ENCODE data around the gene ATG2A. TPM values are rescaled to one million over a fixed set of nuclear protein-coding genes. Genes with fewer than 3 reads are reported as not detected.

Gene ATG2A
- total RNA-seq, 1 donor from 2014 or later: 24.8 TPM

DNA sequence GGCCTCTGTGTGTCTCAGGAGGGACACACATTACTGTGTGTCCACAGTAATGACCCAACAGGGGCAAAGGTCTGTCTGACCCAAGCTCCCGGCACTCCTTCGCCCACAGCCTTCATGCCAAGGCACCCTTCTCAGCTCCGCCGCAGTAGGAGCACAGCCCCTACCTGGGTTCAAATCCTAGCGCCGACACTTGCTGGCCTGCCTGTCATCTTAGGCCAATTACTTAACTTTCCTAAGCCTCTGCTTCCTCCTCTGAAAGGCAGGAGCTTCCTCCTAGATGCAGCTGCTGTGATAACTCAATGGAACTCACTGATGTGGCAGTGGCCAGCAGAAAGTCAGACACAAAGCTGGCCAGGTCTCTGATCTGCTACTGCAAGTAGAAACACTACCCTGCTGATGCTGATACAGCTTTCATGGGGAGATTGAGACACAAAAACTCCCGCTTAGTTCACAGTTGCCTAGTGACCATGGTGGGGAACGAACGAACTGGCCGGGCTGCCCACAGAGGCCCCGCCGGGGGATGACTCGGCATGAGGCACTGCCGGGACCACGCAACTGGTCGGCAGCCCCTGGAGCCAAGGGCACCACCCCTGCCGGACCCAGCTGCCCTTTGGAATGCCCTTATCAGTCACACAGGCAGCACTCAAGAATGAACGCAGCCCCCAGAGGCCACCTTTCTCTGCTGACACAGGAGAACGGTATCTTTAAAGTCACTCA is 46.7 kb downstream of the ATG2A start:
- no peak for DNase-seq (ENCODE audit: low read depth)
- H3K27me3 ChIP-seq (ENCODE audit: control insufficient read depth, insufficient read depth, low read length): no peaks in the 10 kb centered on the region
- no peak overlapping the region for H3K4me3 ChIP-seq (ENCODE audit: low read depth, low read length)
- no peak for TF ChIP-seq CTCF (IDR thresholded peaks at IDR 0.05; ENCODE audit: insufficient read depth, low read length, poor library complexity, severe bottlenecking)
- peaks cover 6% of the 10 kb centered on the region for H3K36me3 ChIP-seq (ENCODE audit: control insufficient read depth, insufficient read depth, low read length)

DNA sequence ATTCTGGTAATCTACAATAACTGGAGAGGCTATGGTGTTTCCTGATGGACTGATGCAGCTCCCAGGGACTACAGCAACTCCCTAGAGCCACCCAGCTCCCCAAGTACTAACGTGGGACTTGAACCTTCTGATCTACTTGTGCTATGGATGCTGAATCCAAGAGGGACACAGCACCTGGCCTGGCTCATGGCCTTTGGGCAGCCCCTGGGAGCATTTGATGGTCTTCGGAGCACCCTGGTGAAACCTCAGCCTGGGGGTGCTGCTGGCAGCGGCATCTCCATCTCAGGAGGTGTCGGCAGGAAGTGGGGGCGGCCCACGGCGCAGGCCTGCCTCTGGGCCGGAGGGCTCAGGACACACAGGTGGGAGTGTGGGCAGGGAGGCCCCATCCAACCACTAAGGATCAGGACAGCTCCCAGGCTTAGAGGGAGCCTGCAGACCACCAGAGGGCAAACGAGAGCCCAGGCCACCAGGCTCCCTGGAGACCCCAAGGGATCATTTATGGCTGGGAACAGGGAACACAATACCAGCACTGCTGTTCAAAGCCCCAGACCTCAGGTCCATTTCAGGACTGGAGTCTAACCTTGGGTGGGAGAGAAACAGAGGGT is 47.3 kb downstream of the ATG2A start:
- Histone ChIP-seq H3K27me3 (ENCODE audit: control insufficient read depth, insufficient read depth, low read length) (no peaks in the 10 kb centered on the region), H3K36me3 (ENCODE audit: control insufficient read depth, insufficient read depth, low read length) (peaks cover 6% of the 10 kb centered on the region), H3K4me3 (ENCODE audit: low read depth, low read length) (no peak overlapping the region)
- TF ChIP-seq CTCF (IDR thresholded peaks at IDR 0.05; ENCODE audit: insufficient read depth, low read length, poor library complexity, severe bottlenecking): peak; percentile 45
- no peak for DNase-seq (ENCODE audit: low read depth)

DNA sequence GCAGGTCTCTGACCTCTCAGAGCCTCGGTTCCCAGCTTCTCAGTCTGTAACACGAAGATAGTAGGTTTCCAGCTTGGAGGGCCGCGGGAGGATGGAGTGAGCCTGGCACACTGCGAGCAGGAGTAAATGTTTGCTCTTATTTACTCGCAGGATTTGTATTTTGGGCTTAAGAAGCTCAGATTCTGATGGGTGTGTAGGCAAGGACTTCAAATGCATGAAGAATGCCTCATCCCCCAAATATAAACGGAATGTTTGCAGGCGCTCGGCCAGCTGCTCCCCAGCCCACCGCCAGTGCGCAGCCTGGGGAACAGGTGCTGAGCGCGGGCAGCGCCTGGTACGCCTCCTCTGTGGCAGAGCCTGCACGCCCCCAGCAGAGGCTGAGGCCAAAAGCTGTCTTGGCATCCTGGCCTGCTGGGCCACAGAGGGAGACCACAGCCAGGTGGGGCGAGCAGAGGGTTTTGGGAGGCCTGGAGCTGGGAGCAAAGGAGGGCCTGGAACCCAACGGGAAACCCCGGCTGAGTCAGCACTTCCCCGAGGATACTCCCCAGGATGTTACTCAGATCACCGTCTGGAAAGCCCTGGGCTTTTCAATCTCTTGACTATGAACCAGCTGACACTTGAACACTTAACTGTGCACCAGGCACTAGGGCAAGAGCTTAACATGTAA is 48.0 kb downstream of the ATG2A start:
- no peak overlapping the region for H3K4me3 ChIP-seq (ENCODE audit: low read depth, low read length)
- peak; percentile 59 for DNase-seq (ENCODE audit: low read depth)
- TF ChIP-seq CTCF (IDR thresholded peaks at IDR 0.05; ENCODE audit: insufficient read depth, low read length, poor library complexity, severe bottlenecking): no peak
- H3K27me3 ChIP-seq (ENCODE audit: control insufficient read depth, insufficient read depth, low read length): no peaks in the 10 kb centered on the region
- peaks cover 6% of the 10 kb centered on the region for H3K36me3 ChIP-seq (ENCODE audit: control insufficient read depth, insufficient read depth, low read length)

GRCh38 chr11:64867748-64868462 is 49.1 kb downstream of the ATG2A start:
- no peak for TF ChIP-seq CTCF (IDR thresholded peaks at IDR 0.05; ENCODE audit: insufficient read depth, low read length, poor library complexity, severe bottlenecking)
- no peak for DNase-seq (ENCODE audit: low read depth)
- Histone ChIP-seq H3K4me3 (ENCODE audit: low read depth, low read length) (no peak overlapping the region), H3K36me3 (ENCODE audit: control insufficient read depth, insufficient read depth, low read length) (peaks cover 6% of the 10 kb centered on the region), H3K27me3 (ENCODE audit: control insufficient read depth, insufficient read depth, low read length) (no peaks in the 10 kb centered on the region)

- Histone ChIP-seq H3K27me3 (ENCODE audit: control insufficient read depth, insufficient read depth, low read length) (no peaks in the 10 kb centered on the region), H3K4me3 (ENCODE audit: low read depth, low read length) (no peak overlapping the region), H3K36me3 (ENCODE audit: control insufficient read depth, insufficient read depth, low read length) (peaks cover 3% of the 10 kb centered on the region)
- no peak for TF ChIP-seq CTCF (IDR thresholded peaks at IDR 0.05; ENCODE audit: insufficient read depth, low read length, poor library complexity, severe bottlenecking)
- DNase-seq (ENCODE audit: low read depth): no peak
These were observed 50.9 kb downstream of the ATG2A start for GRCh38 chr11:64866173-64866491.
